ENCODE results near the gene ANO7. TPM values are rescaled to one million over a fixed set of nuclear protein-coding genes. Genes with fewer than 3 reads are reported as not detected.

ANO7 gene
- total RNA-seq, 1 experiment from 2014 or later, result 0.84 TPM

DNA sequence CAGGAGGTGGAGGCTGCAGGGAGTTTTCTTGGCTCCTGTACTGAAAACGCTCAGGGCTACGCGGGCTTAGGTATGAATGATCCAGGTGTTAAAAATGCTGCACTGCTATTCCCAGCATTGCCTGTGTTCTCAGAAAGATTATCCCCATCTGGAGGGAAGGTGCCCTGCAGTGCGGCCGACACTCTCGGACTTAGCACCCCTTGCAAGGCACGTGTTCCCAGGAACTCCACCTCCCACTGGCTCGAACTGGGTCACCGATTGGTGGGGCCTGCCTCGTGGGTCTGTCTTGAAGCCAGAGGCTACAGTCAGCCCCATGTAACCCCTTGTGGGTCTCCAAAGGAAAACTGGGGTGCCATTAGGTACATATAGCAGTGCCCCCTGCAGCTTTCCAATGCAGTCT, 25.7 kb downstream of the ANO7 start:
- no peak for ATAC-seq

More for the DNA sequence above, 25.7 kb downstream of the ANO7 start:
- Histone ChIP-seq H4K20me1 (ENCODE audit: insufficient read depth) (no peaks in the 10 kb centered on the region), H3K36me3 (ENCODE audit: control insufficient read depth in 1 of 2, insufficient read depth in 2 of 2, low read length in 2 of 2) (no peaks in the 10 kb centered on the region), H3K9me3 (ENCODE audit: control insufficient read depth in 1 of 2, insufficient read depth in 1 of 2, low read depth in 1 of 2, low read length in 2 of 2) (no peaks in the 10 kb centered on the region), H3K27me3 (ENCODE audit: insufficient read depth, low read length) (no peaks in the 10 kb centered on the region), H2AFZ (ENCODE audit: low read depth, low read length, poor library complexity, severe bottlenecking) (no peak overlapping the region), H3K9me2 (ENCODE audit: insufficient read depth) (no peaks in the 10 kb centered on the region), H3K79me2 (ENCODE audit: insufficient read depth, low read length) (no peaks in the 10 kb centered on the region), H3K4me3 (replicated peaks in 1 of 2; ENCODE audit: low read depth in 1 of 2, low read length in 2 of 2) (no peak overlapping the region), H3K4me2 (ENCODE audit: low read length) (no peak overlapping the region), H3K9ac (ENCODE audit: low read length) (no peak overlapping the region), H3K27ac (ENCODE audit: low read depth, low read length) (no peak overlapping the region), H3K4me1 (ENCODE audit: control insufficient read depth in 1 of 2, insufficient read depth in 2 of 2, low read length in 2 of 2) (peaks cover 6 to 9% of the 10 kb centered on the region in 2 experiments; a peak in 3 of 4 replicates)
- intact Hi-C loops (cut with micrococcal nuclease), result no loop called here
- ChIA-PET RAD21 (ENCODE audit: low non-redundant PET in 1 of 2, low total read pairs in 2 of 2, uncharacterized antibody in 2 of 2, unreplicated experiment in 2 of 2) (no interaction called here), POLR2A (no interaction called here), CTCF (no interaction called here)
- no peak for DNase-seq (ENCODE audit: low read depth, low spot score)
- no peak for TF ChIP-seq POLR2AphosphoS5 (IDR thresholded peaks at IDR 0.05; ENCODE audit: low read depth, low read length)
- no peak for TF ChIP-seq SIN3A (IDR thresholded peaks at IDR 0.05; ENCODE audit: low read depth)
- TF ChIP-seq, protein P1, sequence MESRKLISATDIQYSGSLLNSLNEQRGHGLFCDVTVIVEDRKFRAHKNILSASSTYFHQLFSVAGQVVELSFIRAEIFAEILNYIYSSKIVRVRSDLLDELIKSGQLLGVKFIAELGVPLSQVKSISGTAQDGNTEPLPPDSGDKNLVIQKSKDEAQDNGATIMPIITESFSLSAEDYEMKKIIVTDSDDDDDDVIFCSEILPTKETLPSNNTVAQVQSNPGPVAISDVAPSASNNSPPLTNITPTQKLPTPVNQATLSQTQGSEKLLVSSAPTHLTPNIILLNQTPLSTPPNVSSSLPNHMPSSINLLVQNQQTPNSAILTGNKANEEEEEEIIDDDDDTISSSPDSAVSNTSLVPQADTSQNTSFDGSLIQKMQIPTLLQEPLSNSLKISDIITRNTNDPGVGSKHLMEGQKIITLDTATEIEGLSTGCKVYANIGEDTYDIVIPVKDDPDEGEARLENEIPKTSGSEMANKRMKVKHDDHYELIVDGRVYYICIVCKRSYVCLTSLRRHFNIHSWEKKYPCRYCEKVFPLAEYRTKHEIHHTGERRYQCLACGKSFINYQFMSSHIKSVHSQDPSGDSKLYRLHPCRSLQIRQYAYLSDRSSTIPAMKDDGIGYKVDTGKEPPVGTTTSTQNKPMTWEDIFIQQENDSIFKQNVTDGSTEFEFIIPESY (IDR thresholded peaks at IDR 0.05; ENCODE audit: extremely low read depth, insufficient replicate concordance, low read length), result no peak
- TF ChIP-seq YY1 (IDR thresholded peaks at IDR 0.05; ENCODE audit: extremely low read depth, insufficient replicate concordance, low read depth, low read length), result no peak
- TF ChIP-seq, protein P2, sequence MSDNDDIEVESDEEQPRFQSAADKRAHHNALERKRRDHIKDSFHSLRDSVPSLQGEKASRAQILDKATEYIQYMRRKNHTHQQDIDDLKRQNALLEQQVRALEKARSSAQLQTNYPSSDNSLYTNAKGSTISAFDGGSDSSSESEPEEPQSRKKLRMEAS (IDR thresholded peaks at IDR 0.05), result no peak
- TF ChIP-seq, protein P3, sequence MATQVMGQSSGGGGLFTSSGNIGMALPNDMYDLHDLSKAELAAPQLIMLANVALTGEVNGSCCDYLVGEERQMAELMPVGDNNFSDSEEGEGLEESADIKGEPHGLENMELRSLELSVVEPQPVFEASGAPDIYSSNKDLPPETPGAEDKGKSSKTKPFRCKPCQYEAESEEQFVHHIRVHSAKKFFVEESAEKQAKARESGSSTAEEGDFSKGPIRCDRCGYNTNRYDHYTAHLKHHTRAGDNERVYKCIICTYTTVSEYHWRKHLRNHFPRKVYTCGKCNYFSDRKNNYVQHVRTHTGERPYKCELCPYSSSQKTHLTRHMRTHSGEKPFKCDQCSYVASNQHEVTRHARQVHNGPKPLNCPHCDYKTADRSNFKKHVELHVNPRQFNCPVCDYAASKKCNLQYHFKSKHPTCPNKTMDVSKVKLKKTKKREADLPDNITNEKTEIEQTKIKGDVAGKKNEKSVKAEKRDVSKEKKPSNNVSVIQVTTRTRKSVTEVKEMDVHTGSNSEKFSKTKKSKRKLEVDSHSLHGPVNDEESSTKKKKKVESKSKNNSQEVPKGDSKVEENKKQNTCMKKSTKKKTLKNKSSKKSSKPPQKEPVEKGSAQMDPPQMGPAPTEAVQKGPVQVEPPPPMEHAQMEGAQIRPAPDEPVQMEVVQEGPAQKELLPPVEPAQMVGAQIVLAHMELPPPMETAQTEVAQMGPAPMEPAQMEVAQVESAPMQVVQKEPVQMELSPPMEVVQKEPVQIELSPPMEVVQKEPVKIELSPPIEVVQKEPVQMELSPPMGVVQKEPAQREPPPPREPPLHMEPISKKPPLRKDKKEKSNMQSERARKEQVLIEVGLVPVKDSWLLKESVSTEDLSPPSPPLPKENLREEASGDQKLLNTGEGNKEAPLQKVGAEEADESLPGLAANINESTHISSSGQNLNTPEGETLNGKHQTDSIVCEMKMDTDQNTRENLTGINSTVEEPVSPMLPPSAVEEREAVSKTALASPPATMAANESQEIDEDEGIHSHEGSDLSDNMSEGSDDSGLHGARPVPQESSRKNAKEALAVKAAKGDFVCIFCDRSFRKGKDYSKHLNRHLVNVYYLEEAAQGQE (IDR thresholded peaks at IDR 0.05; ENCODE audit: low read depth), result no peak
- TF ChIP-seq, protein P4, sequence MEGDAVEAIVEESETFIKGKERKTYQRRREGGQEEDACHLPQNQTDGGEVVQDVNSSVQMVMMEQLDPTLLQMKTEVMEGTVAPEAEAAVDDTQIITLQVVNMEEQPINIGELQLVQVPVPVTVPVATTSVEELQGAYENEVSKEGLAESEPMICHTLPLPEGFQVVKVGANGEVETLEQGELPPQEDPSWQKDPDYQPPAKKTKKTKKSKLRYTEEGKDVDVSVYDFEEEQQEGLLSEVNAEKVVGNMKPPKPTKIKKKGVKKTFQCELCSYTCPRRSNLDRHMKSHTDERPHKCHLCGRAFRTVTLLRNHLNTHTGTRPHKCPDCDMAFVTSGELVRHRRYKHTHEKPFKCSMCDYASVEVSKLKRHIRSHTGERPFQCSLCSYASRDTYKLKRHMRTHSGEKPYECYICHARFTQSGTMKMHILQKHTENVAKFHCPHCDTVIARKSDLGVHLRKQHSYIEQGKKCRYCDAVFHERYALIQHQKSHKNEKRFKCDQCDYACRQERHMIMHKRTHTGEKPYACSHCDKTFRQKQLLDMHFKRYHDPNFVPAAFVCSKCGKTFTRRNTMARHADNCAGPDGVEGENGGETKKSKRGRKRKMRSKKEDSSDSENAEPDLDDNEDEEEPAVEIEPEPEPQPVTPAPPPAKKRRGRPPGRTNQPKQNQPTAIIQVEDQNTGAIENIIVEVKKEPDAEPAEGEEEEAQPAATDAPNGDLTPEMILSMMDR (IDR thresholded peaks at IDR 0.05 in 2 of 3, conservative IDR thresholded peaks at IDR 0.05 in 1 of 3; ENCODE audit: borderline replicate concordance in 1 of 3, insufficient read depth in 1 of 3, low read depth in 2 of 3, low read length in 2 of 3), result no peak
- TF ChIP-seq RAD21 (IDR thresholded peaks at IDR 0.05; ENCODE audit: low read depth), result no peak
- no TSS peak for BruUV-seq (replicated peaks)
